Left ventricle myocardium superior (tissue), 1 donor: Measurements from ENCODE around the gene ZNF3. TPM values are rescaled to one million over a fixed set of nuclear protein-coding genes. Genes with fewer than 3 reads are reported as not detected.
A peak's percentile ranks its signal among the peaks of the same experiment; 100 is the strongest.

Source experiments
- ATAC-seq: fragments of 200-7000 bp; cut with Tn5 transposase; one replicate; pipeline ENCODE4 v1.9.1; 2020; ENCODE audit warnings: mild to moderate bottlenecking, moderate library complexity
- DNase-seq: peaks from one replicate; pipeline ENCODE4 v3.0.0-alpha.2; 2020
- intact Hi-C: fragments of 100-400 bp; cut with micrococcal nuclease; formaldehyde crosslinking; loops from one replicate; pipeline ENCODE4 v1.11.0; 2022
- microRNA-seq: library from miRNA; unstranded; fragments of <30 nt; microRNA quantifications from one replicate; pipeline ENCODE4 v1.2.0, GENCODE V29; 2020; ENCODE audit warnings: borderline number of aligned reads
- total RNA-seq: library from RNA; stranded (reverse); fragmentation: NEBNext Ultra II Directional; extraction: Animal tissue kit (Norgen Biotek cat#: 25700); gene quantifications from one replicate; pipeline ENCODE4 v1.2.1, GENCODE V29; 2021
- donor health status: DM: no; HTN: yes; CAD: no; lungs with severe emphysema.

ZNF3 gene
- total RNA-seq, 1 donor from 2014 or later = 15.6 TPM

- DNase-seq (no peak), ATAC-seq (no peak)
- intact Hi-C loops = no loop called here
These were observed 57.4 kb downstream of the ZNF3 start for GRCh38 chr7:100024020-100024619.

- DNase-seq (no peak), ATAC-seq (no peak)
- intact Hi-C loops = no loop called here
These were observed 58.0 kb downstream of the ZNF3 start for GRCh38 chr7:100023526-100023925.

GRCh38 chr7:100022621-100023020 is 58.9 kb downstream of the ZNF3 start:
- ATAC-seq = no peak
- intact Hi-C loops = no loop called here
- no peak for DNase-seq

GRCh38 chr7:100021297-100021696 is 60.2 kb downstream of the ZNF3 start:
- DNase-seq = no peak
- ATAC-seq = no peak
- intact Hi-C loops = no loop called here

Small RNA genes lying within 50 kb of the gene (microRNA-seq; reads per million reads assigned to microRNA genes)
- gene MIR106B (1,238 reads per million, percentile 79 among the genes with 10 or more reads in this experiment), gene MIR25 (155 reads per million, percentile 47 among the genes with 10 or more reads in this experiment), gene MIR93 (1,906 reads per million, percentile 84 among the genes with 10 or more reads in this experiment)

Other genes starting within 250 kb of the ZNF3 start
- not detected for gene OR2AE1, start 204.7 kb downstream of the ZNF3 start, total RNA-seq
- gene TRIM4, start 162.2 kb downstream of the ZNF3 start, total RNA-seq = 7.1 TPM
- gene GJC3, start 152.1 kb downstream of the ZNF3 start, total RNA-seq = 0.30 TPM
- 70.9 TPM for gene AZGP1, start 105.7 kb downstream of the ZNF3 start, total RNA-seq
- 33.3 TPM for gene ZKSCAN1, start 66.1 kb downstream of the ZNF3 start, total RNA-seq
- 7.7 TPM for gene ZSCAN21, start 31.9 kb downstream of the ZNF3 start, total RNA-seq
- 126 TPM for gene COPS6, start 7.2 kb upstream of the ZNF3 start, total RNA-seq
- 23.9 TPM for gene MCM7, start 19.7 kb upstream of the ZNF3 start, total RNA-seq
- 15.3 TPM for gene AP4M1, start 19.9 kb upstream of the ZNF3 start, total RNA-seq
- gene TAF6, start 37.6 kb upstream of the ZNF3 start, total RNA-seq = 31.9 TPM
- 10.8 TPM for gene CNPY4, start 37.9 kb upstream of the ZNF3 start, total RNA-seq
- 2.8 TPM for gene MBLAC1, start 45.2 kb upstream of the ZNF3 start, total RNA-seq
- 104 TPM for gene LAMTOR4, start 67.2 kb upstream of the ZNF3 start, total RNA-seq
- gene TRAPPC14, start 77.0 kb upstream of the ZNF3 start, total RNA-seq = 6.8 TPM
- 2.0 TPM for gene GAL3ST4, start 86.9 kb upstream of the ZNF3 start, total RNA-seq
- gene GPC2, start 95.7 kb upstream of the ZNF3 start, total RNA-seq = 0.35 TPM
- 0.74 TPM for gene STAG3, start 96.2 kb upstream of the ZNF3 start, total RNA-seq
- not detected for gene PVRIG, start 138.2 kb upstream of the ZNF3 start, total RNA-seq
- gene SPDYE3, start 226.0 kb upstream of the ZNF3 start, total RNA-seq = not detected